Cerebellar cortex (tissue), 1 donor: Measurements from ENCODE around the gene MESP2.

Source experiments
- DNase-seq: peaks from one replicate; pipeline ENCODE4 v3.0.0-alpha.2; 2015; ENCODE audit warnings: low spot score

Gene MESP2

DNA sequence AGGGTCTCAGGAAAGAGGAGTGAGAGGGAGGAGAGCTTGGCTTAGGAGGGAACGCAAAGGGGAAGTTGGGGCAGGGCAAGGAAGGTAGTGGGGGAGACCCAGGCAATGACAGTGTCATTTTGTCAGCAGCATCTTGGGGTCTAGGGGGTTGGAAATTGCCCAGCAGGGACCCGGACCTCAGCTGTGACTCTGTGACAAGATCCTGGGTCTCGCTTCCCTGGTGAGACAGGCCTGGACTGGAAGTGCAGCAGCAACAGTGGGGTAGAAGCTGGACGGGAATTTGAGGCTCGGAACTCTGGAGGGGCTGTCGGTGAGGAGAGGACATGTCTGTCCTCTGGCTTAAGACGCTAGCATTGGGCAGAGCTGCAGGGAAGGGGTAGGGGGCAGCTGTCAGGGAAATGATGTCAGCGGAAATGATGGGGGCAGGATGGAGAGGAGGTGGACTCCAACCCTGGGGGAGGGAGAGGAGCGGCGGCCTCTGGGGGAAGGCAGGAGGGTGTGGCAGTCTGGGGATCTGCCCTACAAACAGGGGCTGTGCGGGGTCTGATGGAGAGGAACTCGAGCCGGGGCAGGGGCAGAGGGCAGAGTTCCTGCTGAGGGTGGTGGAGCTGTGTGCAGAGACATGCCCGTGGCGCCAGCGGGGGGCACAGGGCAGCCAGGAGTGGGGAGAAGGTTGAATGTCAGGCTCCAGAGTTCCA, 26.2 kb downstream of the MESP2 start:
- no peak for DNase-seq

GRCh38 chr15:89802986-89803824, 27.1 kb downstream of the MESP2 start:
- no peak for DNase-seq

DNA sequence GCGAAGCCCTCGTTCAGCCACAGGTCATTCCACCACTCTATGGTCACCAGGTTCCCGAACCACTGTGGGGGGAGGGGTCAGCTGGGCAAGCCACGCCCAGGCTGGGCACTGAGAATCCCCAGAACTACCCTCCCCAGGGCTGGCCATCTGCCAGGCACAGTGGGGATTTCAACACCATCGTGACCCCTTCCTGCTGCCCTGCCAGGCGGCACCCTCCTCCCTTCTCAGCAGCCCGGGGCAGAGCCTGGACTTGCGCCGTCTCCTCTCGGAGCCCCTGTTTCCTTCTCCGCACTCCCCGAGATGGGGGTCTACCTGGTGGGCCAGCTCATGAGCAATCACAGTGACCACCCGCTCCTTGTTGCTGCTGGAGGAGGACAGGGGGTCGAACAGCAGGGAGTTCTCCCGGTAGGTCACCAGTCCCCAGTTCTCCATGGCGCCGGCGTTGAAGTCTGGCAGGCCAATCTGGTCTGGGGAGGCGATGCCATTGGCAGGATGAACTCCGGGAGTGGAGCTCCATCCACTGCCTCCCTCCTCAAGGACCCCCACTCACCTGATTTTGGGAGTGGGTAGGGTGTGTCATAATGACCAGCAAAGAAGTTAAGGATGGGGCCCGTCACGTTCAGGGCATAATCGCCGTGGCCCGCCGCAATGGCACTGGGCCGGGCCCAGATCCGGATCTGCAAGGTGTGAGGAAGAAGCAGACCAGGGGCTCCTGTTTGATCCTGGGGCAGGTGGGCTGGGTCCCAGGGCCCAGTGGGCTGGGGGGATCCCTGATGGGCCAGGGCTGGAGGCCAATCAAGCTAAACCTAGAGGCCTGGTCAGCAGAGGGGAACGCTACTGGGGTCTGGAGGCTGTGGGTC, 28.0 kb downstream of the MESP2 start:
- no peak for DNase-seq

GRCh38 chr15:89805241-89806209, 29.4 kb downstream of the MESP2 start:
- DNase-seq = no peak

DNA sequence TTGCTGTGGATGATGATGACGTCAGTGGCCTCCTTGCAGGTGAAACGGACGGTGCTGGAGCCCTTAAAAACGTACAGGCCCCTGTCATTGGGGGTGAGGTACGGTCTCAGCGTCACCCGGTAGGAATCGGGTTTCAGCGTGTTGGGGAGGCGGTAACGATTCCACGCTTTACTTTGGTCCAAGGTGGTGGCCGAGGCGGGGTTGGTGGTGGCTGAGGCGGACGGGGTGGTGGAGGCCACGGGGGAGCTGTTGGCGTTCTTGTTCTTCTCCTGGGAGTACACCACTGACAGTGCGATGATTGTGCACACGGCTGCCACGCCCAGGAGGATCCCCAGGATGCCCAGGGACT, 30.1 kb downstream of the MESP2 start:
- DNase-seq = no peak

DNA sequence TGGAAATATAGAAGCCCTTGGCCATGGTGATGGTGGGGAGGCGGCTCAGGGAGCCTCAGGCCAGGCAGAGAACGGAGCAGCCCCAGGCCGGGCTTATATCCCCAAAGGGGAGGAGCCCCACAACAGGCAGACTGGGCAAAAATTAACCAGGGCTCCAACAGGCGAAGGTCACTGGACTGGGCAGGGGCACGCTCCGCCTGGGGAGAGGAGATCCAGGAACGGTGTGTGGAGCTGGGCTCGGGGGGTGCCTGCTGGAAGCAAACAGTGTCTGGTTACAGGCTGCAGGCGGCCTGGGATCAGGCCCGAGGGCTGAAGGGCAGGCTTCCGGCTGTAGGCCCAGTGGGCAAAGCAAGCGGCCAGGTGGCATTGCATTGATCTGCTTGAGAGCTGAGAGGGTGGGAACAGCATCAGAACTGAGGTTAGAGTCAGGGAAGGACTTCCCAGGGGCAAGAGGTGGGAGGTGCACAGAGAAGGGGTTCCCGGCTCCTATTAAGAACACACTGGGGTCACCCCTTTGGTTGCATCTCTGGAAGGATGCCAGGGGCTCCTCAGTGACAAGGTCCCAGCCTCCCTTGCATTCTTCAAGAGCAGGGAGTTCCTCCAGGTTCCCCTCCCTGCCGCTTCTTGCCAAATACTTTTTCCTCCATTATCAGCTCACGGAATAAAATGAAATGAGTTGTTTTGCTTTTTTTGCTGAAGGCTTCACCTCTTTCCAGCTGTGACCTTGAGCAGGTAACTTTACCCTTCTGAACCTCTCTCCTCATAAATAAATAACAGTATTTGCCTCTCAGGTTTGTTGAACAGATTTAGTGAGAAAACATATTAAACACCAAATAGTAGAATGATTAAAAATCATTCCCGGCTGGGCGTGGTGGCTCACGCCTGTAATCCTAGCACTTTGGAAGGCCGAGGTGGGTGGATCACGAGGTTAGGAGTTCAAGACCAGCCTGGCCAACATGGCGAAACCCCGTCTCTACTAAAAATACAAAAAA, 30.7 kb downstream of the MESP2 start:
- DNase-seq = no peak

GRCh38 chr15:89807689-89808088, 31.6 kb downstream of the MESP2 start:
- DNase-seq = no peak

- DNase-seq = no peak
These were observed 32.2 kb downstream of the MESP2 start for GRCh38 chr15:89808160-89808870.

DNA sequence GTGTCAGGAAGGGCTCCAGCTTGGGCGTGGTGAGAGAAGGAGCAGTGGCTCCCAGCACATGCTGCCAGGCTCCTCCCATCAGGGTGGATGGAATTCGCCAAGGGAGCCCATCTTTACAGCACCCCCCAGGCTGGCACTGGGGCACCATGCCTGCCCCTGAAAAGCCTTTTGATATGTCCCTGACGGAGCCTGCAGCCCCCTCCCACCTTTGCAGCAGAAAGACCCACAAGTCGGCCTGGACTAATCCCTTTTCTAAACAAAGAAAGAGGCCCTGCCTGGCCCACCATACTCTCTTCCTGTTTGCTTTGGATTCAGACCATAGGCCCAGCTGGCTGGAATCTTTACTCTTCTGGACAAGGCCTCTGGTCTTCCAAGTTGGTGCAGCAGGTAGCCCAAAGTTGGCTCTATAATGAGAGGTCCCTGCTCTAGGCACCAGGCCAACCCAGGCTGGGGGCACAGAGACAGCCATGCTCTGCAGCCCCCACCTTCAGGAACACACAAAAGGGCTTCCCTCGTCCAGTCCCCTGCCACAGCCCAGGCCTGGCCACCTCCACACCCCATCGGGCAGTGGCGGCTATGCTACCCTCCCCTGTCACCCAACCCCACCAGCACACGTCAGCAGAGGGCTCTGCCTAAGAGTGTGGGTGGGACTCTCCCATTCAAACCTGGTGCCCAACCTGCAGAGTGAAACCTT, 33.1 kb downstream of the MESP2 start:
- DNase-seq = no peak

DNA sequence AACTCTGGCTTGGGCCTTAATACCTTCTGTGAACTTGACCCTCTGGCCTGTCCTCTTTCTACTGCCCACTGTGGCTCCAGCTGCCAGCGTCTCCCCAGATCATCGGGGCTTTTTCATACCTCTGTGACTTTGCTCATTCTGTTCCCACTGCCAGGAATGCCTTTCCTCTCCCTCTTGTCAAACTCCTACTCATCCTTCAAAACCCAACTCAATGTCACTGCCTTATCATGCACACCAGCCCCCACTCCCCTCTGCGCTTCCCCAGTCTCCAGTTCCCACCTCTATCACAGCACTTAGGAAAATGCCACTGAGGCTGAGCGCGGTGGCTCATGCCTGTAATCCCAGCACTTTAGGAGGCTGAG, 33.6 kb downstream of the MESP2 start:
- DNase-seq = no peak

GRCh38 chr15:89810837-89811236, 34.7 kb downstream of the MESP2 start:
- no peak for DNase-seq

DNA sequence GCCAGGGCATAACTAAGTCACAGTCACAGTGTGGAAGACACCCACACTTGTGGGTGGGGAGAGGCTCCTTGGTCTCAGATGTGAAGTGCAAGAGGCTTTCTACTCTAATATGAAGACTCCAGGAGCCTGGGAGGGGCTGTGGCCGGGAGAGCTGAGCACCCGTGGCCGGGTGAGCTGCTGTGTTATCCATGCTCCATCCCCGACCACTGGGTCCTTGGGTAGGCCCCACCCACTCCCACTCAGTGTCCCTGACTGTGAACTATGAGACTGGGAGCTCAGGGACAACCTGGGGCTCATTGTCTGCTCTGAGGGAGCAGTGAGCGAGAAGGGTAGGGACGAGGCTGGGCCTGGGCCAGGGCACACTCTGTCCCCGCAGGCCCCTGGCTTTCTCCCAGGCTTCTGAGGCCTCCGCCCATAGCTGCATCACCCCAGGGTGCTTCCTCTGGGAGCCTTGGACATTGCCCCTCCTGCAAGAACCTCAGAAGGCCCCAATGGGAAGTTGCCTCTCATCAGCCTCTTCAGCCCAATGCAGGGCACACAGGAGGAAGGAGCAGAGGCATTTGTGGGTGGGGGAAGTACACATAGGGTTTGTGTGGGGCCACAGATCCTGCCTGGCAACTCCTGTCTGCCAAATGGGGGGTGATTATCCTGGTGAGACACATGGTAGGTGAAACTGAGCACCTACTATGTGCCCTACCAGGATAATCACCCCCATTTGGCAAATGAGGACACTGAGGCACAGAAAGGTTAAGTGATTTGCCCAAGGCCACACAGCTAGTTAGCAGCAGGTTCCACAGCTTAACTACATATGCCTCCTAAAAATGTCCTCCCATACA, 36.1 kb downstream of the MESP2 start:
- no peak for DNase-seq

- no peak for DNase-seq
These were observed 36.8 kb downstream of the MESP2 start for GRCh38 chr15:89812847-89813320.

GRCh38 chr15:89813381-89814111, 37.4 kb downstream of the MESP2 start:
- no peak for DNase-seq

GRCh38 chr15:89814112-89814742, 38.1 kb downstream of the MESP2 start:
- no peak for DNase-seq

- DNase-seq = no peak
These were observed 39.6 kb downstream of the MESP2 start for GRCh38 chr15:89815769-89816168.
